NCI-H2196 (cell line): Measurements from ENCODE around the gene GSS.

ENCODE experiments used
- DNase-seq: peaks from one replicate; lab custom pipeline; 2025; ENCODE audit not compliant: unreplicated experiment; lab: John Stamatoyannopoulos, UW

The GSS gene

DNA sequence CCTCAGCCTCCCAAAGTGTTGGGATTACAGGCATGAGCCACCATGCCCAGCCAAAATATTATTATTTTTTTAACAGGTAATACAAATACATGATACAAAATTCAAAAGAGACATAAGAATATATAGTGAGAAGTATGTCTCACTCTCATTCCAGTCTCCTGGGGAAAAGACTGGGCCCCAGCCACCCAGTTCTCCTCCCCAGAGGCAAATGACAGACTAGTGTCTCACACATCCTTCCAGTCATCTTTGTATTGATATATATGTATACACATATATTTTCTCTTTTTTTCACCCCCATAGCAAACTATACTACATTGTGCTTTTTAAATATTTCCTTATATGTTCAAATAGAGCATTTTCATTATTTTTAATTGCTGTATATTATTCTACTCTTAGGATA is 8.3 kb downstream of the GSS start:
- DNase-seq = no peak

DNA sequence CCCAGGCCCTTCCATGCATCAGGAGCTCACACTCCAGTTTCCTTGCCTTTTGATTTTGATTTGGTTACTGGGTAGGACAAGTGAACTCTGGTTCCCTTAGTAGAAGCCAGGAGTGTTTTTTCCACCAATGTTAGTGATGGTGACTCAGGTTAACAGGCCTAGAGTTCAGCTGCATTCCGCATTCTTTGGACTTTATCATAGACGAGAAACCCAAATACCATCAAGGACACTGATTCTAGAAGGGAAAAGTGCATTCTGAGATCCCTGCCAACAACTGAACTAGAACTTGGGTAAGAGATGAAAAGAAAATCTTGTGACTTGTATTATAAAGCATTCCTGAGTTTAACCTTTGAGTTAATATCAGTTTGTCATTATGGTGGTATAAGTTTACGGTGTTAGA is 8.9 kb downstream of the GSS start:
- no peak for DNase-seq

DNA sequence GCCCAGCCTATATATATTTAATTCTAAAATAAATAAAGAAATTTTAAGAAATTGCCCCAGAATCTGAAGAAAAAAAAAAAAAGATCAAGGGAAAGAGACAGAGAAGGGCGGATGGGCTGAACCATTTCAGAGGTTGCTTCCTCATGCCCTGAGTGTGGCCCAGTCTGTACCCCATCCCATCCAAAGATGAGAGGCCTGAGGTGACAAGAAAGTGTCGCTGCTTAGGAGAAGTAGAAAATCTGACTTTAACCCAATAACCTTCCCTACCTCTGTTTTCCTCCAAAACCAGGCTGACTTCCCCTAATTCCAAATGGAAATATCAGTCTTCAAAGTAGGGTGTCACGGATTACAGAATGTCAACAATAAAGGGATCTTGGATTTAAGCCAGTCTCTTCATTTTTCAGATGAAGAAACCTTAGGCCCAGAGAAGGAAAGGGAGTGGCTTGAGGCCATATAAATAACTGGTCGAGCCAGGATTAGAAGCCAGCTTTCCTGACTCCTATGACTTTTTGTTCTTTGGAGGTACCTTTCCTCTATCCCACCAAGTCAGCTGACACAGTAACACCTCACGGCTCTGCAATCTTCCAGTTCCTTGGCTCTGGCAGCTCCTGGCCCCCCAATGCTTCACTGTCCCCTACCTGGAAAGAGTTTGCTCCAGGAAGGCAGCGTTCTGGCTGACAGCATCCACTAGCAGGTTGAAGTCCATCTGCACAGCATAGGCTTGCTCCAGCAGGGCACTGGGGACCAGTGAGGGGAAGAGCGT is 10.1 kb downstream of the GSS start:
- DNase-seq = no peak

DNA sequence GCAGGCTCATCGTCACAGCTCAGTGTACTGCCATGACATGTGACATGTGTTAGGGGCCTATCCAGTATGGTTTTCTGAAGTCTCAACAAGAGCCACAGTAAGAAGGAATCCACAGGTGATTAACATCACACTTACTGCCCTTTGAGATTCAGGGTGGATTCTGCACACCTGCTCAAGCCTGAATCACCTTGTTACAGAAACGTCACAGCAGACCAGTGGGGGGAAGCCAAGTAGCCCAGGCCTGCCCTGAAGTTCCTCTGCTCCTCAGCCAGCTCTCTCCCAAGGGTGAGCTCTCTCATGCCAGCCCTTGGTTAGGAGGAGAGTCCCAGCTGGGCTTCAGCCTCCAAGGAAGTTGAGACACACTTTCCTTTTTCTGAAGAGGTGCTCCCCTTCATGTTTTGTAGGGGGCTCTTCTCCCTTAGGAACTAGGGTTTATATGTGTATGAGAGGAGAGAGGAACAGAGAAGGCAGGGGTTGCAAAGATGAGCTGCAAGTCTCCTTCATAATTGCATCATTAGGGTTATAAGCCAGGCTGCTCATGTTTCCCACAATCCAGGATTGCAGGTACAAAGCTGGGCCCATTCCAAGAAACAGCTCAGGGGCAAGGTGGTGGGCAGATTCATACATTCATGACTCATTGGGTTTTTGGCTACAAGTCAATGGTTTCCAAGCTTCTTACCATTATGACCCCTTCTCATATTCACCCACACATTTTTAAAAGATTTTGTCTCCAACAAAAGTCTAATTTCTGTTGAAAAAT is 11.6 kb downstream of the GSS start:
- DNase-seq = no peak

DNA sequence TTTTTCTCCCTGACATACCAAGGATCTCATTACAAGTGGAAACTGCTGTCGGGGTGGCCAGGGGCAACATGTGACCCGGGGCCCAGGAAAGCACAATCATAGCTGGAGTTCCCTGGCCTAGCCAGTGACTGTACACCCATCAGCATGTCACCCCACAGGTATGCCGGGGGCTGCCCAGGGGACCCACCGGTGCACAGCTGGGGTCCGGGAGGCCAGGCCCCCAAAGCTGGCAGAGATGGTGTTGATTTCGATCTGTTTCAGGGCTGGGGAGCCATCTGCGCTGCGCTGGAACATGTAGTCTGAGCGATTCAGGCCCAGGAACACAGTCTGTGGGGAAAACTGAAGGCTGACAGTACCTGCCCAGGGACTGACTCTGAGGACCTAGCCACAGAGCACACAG is 13.3 kb downstream of the GSS start:
- no peak for DNase-seq

DNA sequence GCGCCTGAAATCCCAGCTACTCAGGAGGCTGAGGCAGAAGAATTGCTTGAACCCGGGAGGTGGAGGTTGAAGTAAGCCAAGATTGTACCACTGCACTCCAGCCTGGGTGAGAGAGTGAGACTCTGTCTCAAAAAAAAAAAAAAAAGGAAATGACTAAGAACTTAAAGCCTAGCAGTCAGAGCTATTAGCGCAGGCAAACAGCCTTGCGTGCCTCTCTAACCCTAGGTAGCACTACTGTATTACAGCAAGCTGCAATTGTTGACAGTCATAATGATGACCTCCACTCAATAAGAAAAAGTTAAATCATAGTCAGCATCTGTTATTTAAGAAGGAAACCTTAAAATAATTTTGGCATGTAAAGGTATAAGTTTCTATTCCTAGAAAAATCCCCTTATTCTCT is 14.4 kb downstream of the GSS start:
- no peak for DNase-seq

DNA sequence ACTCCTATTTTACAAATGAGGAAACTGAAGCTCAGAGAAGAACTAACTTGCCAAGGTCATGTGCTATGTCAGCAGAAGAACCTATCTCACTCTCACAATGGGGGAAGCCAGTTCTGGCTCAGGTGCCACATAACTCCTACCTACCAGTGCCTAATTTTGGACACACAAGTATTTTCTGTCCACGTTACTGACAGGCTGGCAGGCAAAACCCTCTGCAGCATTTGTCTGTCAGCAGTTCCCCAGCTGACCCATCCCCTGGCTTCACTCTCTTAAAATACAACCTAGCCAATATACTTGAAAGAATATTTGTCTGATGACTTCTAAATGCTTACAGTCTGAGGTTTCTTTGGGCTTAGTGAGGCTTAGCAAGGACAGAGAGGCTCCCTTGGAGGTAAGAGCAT is 15.5 kb downstream of the GSS start:
- no peak for DNase-seq

DNA sequence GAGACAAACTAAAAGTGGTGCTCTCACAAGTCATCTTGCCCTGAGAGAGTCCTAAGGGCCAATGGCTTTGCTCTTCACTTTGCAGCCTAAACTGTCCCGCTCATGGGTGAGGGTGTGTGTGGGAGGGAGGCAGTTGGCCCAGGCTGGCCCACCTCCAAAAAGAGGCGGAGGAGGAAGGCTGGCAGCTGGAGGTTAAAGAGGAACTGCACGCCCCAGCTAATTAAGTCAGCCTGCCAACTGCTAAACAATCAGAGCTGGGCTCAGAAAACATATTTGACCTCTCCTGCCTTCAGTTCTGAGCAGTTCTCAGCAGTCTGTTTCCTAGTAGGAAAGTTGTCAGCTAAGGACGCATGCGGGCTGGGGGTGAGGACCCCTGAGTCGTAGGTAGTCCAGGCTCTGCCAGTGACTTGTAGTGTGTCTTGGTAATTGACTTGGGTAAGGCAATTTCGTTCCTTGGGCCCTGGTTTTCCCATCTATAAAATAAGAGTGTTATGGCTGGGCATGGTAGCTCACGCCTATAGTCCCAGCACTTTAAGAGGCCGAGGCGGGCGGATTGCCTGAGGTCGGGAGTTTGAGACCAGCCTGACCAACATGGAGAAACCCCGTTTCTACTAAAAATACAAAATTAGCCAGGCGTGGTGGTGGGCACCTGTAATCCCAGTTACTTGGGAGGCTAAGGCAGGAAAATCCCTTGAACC is 17.0 kb downstream of the GSS start:
- DNase-seq = peak; percentile 58

DNA sequence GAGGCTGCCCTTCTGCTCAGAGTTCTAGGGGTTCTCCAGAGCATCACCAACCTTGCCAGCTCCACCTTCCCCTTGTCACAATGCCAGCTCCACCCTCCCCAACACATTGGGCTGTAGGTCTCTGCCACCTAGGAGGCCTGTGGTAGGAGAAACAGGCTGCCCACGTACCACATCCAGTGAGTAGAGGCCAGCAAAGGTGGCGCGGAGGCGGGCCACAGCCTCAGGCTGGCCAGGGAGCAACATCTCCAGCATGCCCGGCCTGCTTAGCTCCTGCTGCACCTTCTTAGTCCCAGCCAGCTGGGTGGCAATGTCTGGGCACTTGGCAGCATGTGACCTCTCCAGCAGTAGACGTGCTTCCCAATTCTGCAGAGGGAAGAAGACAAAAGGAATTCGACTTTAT is 23.8 kb downstream of the GSS start:
- DNase-seq = no peak

DNA sequence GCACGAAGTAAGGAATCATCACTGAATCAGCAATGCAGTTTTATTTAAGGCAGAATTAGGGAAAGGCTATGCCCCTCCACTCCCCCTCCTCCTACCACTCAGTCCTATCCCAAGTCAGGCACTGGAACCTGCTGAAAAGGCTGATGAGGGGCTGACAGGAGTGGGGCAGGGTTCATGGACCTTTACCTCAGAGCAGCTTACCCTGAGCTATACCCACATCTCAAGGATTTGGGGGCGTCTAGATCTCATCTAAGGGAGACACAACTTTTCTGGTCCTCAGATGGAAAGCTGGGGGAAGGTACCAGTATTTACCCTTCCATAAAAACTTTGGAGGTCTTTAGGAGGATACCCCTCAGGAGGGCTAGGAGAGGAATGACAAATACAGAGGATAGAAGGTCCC is 27.2 kb downstream of the GSS start:
- no peak for DNase-seq

DNA sequence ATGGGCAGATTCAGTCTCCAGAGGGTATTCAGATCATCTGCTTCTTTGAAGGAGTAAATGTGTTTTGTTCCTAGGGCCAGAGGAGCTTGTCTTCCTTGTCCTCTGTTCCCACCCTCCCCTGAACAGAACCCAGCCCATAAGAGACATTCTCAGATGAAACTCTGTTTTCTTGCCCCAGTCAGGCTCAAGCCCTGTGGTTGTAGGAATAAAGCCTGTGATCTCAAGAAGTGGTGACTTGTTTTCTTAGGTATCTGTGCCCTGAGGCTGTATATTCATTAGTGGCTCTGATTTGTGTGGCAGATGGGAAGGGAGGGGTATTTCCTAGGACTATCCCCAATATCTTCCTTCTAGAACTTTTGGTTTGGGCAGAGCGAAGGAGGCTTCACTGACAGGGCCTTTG is 27.9 kb downstream of the GSS start:
- DNase-seq = no peak

DNA sequence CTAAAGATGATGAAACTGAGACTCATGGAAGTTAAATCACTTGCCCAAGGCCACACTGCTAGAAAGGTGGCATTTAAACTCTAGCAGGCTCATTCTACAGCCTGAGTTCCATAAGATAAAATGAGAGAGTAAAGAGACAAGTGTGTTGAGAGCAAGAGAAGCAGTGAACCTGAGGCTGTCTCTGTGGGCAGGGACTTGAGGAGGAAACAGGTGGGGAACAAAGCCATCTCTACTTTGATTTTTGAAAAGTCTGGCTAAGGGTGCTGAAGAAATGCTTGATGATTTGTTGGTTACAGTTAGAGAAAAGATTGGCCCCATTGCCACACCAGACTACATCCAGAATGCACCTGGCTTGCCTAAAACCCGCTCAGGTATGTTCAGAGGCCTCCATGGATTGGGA is 29.0 kb downstream of the GSS start:
- no peak for DNase-seq

DNA sequence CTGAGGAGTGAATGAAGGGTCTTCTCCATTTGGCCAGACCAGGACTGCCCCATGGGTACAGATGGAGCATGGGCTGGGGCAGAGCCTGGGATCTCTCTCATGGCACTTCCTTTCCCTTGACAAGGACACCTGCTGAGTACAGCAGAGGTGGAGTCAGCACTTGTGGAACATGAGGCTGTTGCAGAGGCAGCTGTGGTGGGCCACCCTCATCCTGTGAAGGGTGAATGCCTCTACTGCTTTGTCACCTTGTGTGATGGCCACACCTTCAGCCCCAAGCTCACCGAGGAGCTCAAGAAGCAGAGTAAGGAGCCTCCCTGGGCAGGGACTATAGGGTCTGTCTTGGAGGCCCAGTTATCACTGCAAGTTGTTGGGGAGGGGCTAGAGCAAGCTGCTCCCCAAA is 29.6 kb downstream of the GSS start:
- no peak for DNase-seq

DNA sequence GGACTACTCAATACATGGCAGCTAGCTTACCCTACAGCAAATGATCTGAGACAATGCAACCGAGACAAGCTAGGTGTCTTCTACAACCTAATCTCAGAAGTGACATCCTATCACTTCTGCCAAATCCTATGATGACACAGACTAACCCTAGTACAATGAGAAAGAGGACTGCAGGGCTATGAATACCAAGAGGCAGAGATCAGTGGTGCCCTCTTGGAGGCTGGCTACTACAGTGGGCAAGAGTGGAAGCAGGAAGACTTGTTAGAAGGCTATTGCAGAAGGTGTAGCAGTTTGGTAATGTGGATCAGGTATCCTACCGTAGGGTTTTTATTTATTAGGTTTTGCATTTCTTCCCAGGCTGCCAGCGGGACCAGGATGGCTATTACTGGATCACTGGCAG is 30.3 kb downstream of the GSS start:
- DNase-seq = no peak

DNA sequence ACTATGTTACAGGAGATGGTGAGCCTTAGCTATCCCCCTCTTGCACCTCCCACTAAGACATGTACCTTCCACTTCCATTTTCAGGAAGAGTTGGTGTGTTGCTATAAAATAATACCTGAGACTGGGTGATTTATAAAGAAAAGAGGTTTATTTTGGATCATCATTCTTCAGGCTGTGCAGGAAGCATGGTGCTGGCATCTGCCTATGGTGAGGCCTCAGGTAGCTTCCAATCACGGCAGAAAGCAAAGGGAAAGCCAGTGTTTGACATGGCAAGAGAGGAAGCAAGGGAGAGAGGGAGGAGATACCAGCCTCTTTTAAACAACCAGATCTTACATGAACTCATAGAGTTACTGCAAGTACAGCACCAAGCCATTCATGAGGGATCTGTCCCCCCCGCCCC is 32.2 kb downstream of the GSS start:
- DNase-seq = no peak

DNA sequence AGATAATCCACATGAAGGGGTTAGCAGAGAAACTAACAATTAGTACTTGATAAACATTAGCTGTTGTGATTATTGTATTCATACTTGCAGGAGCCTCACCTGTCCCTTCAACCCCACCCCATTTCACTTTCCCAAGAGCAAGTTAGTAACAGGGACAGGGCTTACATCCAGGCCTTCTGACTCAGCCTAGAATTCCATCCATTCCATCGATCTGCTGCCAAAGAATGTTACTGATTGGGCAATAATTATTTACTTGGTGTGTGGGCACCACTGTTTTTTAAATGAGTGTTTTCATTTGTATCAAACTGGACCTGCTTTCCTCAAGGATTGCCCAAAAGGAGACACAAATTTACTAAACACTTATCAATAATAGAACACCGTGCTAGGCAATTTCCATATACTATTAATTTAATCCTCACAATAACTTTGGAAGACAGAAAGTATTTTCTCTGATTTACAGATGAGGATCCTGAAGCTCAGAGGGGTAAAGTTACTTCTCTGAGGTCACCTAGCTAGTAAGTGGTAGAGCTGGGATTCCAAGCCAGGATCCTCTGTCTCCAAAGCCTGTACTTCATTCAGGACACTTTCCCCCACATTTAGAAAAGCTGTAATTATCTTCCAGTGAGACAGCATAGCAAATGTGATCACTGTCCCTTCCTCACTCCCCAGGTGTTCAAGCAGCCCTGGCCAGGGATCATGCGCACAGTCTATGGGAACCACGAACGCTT is 32.8 kb downstream of the GSS start:
- no peak for DNase-seq

DNA sequence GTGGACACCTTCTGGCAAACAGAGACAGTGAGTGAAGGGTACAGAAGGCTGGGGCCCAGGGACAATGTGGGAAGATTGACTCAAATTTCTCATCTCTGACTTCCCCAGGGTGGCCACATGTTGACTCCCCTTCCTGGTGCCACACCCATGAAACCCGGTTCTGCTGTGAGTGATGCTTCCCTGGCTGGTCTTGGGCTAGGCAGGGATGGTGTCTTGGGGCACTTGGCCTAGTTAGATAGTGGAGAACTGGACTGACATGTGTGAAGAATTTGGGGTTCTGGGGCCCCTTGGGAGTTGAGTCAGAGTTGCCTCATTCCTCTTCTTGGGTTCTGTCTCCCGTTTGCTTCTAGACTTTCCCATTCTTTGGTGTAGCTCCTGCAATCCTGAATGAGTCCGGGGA is 34.2 kb downstream of the GSS start:
- no peak for DNase-seq

DNA sequence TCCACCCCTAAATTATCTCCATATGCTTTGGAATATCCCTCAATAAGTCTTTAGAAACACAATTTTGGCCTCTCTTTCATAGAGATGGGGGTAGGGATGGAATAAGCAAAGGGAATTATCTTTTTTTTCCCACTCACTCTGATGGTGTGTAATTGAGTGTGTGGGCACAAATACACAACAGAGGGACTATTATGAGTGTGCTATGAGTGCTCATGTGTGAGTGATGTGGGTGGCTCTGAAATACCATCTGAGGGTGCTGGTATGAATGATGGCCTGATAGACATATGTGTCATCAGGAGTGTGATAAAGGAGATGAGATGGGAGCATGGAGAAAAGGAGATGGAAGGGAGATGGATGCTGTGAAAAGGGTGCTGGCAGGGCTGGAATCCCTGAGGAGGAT is 35.6 kb downstream of the GSS start:
- DNase-seq = no peak

DNA sequence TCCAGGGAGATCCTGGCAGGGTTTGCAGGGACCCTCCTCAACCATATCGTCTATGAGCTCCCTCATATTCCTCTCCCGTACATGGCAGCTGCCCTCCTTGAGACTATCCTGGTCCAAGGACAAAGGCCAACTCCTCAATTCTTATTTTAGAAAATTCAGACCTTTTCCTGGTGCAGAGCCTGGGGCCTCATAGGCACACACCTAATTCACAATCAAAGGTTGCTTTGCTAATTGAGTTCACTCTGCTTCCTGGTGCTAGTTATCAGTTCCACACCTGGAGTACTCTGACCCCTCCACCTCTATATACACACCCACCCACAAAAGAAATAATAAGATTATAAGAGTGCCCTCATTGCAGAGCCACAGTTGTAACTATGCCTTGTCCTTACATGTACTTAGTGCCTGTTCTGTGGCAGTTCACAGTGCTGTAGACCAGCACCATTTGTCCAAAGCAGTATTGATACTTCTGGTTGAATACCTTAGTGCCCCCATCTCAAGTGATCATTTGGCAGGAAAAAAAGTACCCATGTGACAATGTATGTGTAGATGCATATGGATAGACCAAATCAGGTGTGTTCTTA is 38.7 kb downstream of the GSS start:
- no peak for DNase-seq

DNA sequence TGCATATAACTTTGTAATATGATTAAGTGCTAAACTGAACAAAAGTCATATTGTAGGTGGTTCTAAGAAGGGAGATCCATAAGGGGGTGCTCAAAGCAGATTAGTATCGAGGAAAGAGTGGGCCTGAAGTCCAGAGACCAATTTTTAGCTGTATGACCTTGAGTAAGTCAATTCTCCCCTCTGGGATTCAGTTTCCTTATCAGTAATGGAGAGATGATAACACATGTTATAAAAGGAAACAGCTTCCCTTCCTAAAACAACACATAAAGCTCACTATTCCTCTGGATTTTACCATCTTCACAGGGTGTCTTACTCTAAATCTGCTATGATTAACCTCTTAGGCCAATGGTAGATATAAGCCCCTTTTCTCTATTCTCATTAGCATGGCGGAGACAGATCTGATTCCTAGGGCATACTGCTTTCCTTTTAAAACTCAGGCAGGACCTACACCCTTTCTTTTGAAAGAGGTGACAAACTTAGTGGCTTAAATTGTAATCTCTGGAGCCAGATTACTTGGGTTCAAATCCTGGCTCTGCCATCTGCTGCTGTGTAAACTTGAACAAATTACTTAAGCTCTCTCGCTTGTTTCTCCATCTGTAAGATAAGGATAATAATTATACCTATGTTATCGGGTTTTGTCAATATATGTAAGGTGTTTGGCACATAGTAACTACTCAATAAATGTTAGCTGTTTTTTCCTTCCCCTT is 39.7 kb downstream of the GSS start:
- no peak for DNase-seq

DNA sequence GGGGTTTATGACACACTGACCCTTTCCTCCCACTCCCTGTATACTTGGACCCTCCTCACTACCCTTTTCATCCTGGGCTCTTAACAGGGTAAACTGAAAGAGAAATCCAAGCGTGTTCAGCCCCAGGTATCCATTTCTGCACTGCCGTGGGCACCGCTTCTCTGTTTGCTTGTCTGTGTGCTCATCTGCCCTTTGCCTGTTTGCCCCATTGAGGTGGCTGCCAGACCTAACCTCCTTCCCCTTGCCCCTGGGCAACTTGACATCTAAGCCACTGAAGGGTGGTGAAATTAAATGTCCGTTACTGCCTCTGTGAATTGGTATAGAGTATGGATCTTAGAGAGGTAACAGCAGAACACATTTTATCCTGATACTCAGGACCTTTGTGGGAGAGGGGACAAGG is 40.5 kb downstream of the GSS start:
- DNase-seq = no peak
